HepG2 (cell line): Measurements from ENCODE around the gene COASY. TPM values are rescaled to one million over a fixed set of nuclear protein-coding genes. Genes with fewer than 3 reads are reported as not detected.

Source experiments
- ARNT ChIP-seq: fragments of 450-650 bp; IDR thresholded peaks from 2 replicates; pipeline ENCODE4 v1.6.1; 2017
- FOXA1 ChIP-seq, 2 experiments: fragments of 450-650 bp in 1 of 2; sonication (generic) in 1 of 2; formaldehyde crosslinking in 1 of 2; IDR thresholded peaks; 2 replicates each; pipeline versions ENCODE4 v1.4.0 to v1.6.1; 2016 to 2020; ENCODE audit warnings: missing genetic modification reagents in 1 of 2
- KIAA2018 ChIP-seq: sonication (generic); formaldehyde crosslinking; IDR thresholded peaks from 2 replicates; pipeline ENCODE4 v1.5.0; 2020; ENCODE audit warnings: mild to moderate bottlenecking, missing genetic modification reagents, borderline replicate concordance
- KLF15 ChIP-seq: sonication (generic); formaldehyde crosslinking; IDR thresholded peaks from 2 replicates; pipeline ENCODE4 v1.8.1; 2023; ENCODE audit warnings: borderline replicate concordance, mild to moderate bottlenecking, inconsistent platforms, missing genetic modification reagents, mixed read lengths
- RFXANK ChIP-seq: IDR thresholded peaks from 2 replicates; pipeline ENCODE4 v1.6.1; 2016
- SP140L ChIP-seq: sonication (generic); formaldehyde crosslinking; IDR thresholded peaks from 2 replicates; pipeline ENCODE4 v1.4.0; 2020; ENCODE audit warnings: missing genetic modification reagents, borderline replicate concordance
- TFDP2 ChIP-seq: sonication (generic); formaldehyde crosslinking; IDR thresholded peaks from 2 replicates; pipeline ENCODE4 v1.4.0; 2020; ENCODE audit warnings: missing genetic modification reagents
- ZFP41 ChIP-seq: sonication (generic); formaldehyde crosslinking; IDR thresholded peaks from 2 replicates; pipeline ENCODE4 v1.4.0; 2020; ENCODE audit warnings: mild to moderate bottlenecking, missing genetic modification reagents, borderline replicate concordance
- ZFY ChIP-seq: sonication (generic); formaldehyde crosslinking; IDR thresholded peaks from 2 replicates; pipeline ENCODE4 v1.4.0; 2020; ENCODE audit warnings: missing genetic modification reagents
- ZNF124 ChIP-seq: sonication (generic); formaldehyde crosslinking; IDR thresholded peaks from 2 replicates; pipeline ENCODE4 v1.4.0; 2020; ENCODE audit warnings: missing genetic modification reagents
- ZNF207 ChIP-seq: fragments of 450-650 bp; IDR thresholded peaks from 2 replicates; pipeline ENCODE4 v1.6.1; 2016; ENCODE audit warnings: antibody characterized with exemption, borderline replicate concordance
- ZNF230 ChIP-seq: sonication (generic); formaldehyde crosslinking; IDR thresholded peaks from 2 replicates; pipeline ENCODE4 v1.4.0; 2020; ENCODE audit warnings: mild to moderate bottlenecking, missing genetic modification reagents
- ZNF496 ChIP-seq: sonication (generic); formaldehyde crosslinking; IDR thresholded peaks from 2 replicates; pipeline ENCODE4 v1.8.1; 2023; ENCODE audit warnings: mild to moderate bottlenecking, moderate library complexity, missing genetic modification reagents; ENCODE audit not compliant: insufficient replicate concordance
- ZNF512 ChIP-seq: sonication (generic); formaldehyde crosslinking; IDR thresholded peaks from 2 replicates; pipeline ENCODE4 v1.4.0; 2020; ENCODE audit warnings: mild to moderate bottlenecking, missing genetic modification reagents
- ZNF512B ChIP-seq: sonication (generic); formaldehyde crosslinking; IDR thresholded peaks from 2 replicates; pipeline ENCODE4 v1.5.1; 2020; ENCODE audit warnings: missing genetic modification reagents, mild to moderate bottlenecking, borderline replicate concordance
- polyA plus RNA-seq, 8 experiments: library from polyadenylated mRNA; depleted of rRNA in 3 of 8; stranded (reverse) in 7 of 8; unstranded in 1 of 8; fragments of >200 nt; fragmentation: Illumina TruSeq in 4 of 8; extraction: Trizol in 4 of 8; gene quantifications; 2 replicates each; pipeline versions ENCODE4 v1.2.1 to v1.2.3, GENCODE V29; 2011 to 2016; ENCODE audit warnings: low read depth in 4 of 8, missing spikeins in 1 of 8, mixed read lengths in 1 of 8; ENCODE audit not compliant: insufficient read depth in 1 of 8
- total RNA-seq, 5 experiments: library from RNA; depleted of rRNA; stranded (reverse); fragments of >200 nt; fragmentation: Illumina TruSeq; extraction: Trizol; gene quantifications; 2 replicates each; pipeline ENCODE4 v1.2.3, GENCODE V29; 2016; ENCODE audit warnings: low read depth in 1 of 5

COASY gene
- total and polyA plus RNA-seq, 2 of the 13 experiments (the other 11 are each of a cell fraction or from before 2014, with no cell fraction given): 90.7 to 125 TPM

GRCh38 chr17:42566883-42567573 lies 5.1 kb downstream of the COASY start, which contains the start of gene MLX (continued):
- TF ChIP-seq KIAA2018 (CRISPR knock-in tag): no peak
- 0 out of 2 replicates have a peak, but pooled peaks have one; percentile 77 for TF ChIP-seq ZNF124 (CRISPR knock-in tag)
- no peak for TF ChIP-seq FOXA1 (IDR thresholded peaks at IDR 0.05)
- TF ChIP-seq FOXA1 (CRISPR knock-in tag; IDR thresholded peaks at IDR 0.05): peak; percentile 29; the same call in 1 of the 2 replicates
- no peak for TF ChIP-seq ZNF207
- TF ChIP-seq ZFY (CRISPR knock-in tag): peak; percentile 83
- no peak; the same call in 1 of the 2 replicates for TF ChIP-seq RFXANK (CRISPR knock-in tag)
- no peak for TF ChIP-seq ZNF496 (CRISPR knock-in tag)
- TF ChIP-seq ZNF512 (CRISPR knock-in tag): no peak
- TF ChIP-seq ZNF512B (CRISPR knock-in tag): peak; percentile 34; the same call in 1 of the 2 replicates
- no peak for TF ChIP-seq KLF15 (CRISPR knock-in tag)
- no peak for TF ChIP-seq ARNT
- peak; percentile 70 for TF ChIP-seq TFDP2 (CRISPR knock-in tag)
- TF ChIP-seq SP140L (CRISPR knock-in tag): no peak
- TF ChIP-seq ZNF230: peak; percentile 98; the same call in 1 of the 2 replicates
- TF ChIP-seq ZFP41 (CRISPR knock-in tag): no peak
